ENCODE results near the gene MASP2.

DNA sequence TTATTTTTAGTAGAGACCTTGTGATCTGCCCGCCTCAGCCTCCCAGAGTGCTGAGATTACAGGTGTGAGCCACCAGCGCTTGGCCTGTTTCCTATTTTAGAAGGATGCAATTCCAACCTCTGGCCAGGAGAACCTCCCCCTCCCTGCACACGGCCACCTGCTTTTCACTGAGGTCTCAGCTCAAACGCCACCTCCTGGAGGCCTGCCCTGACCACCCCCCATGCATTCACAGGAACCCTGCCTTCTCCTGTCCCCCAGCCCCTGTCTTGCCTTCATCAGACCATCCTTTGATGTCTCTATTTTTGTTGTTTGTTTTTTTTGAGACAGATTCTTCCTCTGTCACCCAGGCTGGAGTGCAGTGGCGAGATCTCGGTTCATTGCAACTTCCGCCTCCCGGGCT lies 10.4 kb upstream of the MASP2 start:
- TF ChIP-seq, protein P1, sequence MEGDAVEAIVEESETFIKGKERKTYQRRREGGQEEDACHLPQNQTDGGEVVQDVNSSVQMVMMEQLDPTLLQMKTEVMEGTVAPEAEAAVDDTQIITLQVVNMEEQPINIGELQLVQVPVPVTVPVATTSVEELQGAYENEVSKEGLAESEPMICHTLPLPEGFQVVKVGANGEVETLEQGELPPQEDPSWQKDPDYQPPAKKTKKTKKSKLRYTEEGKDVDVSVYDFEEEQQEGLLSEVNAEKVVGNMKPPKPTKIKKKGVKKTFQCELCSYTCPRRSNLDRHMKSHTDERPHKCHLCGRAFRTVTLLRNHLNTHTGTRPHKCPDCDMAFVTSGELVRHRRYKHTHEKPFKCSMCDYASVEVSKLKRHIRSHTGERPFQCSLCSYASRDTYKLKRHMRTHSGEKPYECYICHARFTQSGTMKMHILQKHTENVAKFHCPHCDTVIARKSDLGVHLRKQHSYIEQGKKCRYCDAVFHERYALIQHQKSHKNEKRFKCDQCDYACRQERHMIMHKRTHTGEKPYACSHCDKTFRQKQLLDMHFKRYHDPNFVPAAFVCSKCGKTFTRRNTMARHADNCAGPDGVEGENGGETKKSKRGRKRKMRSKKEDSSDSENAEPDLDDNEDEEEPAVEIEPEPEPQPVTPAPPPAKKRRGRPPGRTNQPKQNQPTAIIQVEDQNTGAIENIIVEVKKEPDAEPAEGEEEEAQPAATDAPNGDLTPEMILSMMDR (IDR thresholded peaks at IDR 0.05), result no peak
- TF ChIP-seq POLR2A (IDR thresholded peaks at IDR 0.05; ENCODE audit: low read depth) (no peak), EP300 (IDR thresholded peaks at IDR 0.05) (no peak), POLR2AphosphoS5 (IDR thresholded peaks at IDR 0.05) (no peak)
